Loucy (cell line): ENCODE measurements around the gene ABCA10.

Experiments
- H2AFZ ChIP-seq: fragments of 200-600 bp; sonication (generic); 2 replicates; pipeline ENCODE4 v1.6.0; 2016; ENCODE audit warnings: antibody characterized with exemption, mild to moderate bottlenecking, low read length, moderate library complexity
- H3F3A ChIP-seq: fragments of 200-600 bp; 2 replicates; pipeline ENCODE4 v1.6.0; 2016; ENCODE audit warnings: antibody characterized with exemption, low read depth, mild to moderate bottlenecking
- H3K27me3 ChIP-seq: fragments of 200-600 bp; sonication (generic); 2 replicates; pipeline ENCODE4 v1.6.1; 2014; ENCODE audit warnings: low read length, mild to moderate bottlenecking; ENCODE audit not compliant: insufficient read depth, poor library complexity, severe bottlenecking
- H3K36me3 ChIP-seq: fragments of 200-600 bp; sonication (generic); 2 replicates; pipeline ENCODE4 v1.6.1; 2016; ENCODE audit warnings: low read length; ENCODE audit not compliant: insufficient read depth
- H3K4me1 ChIP-seq: fragments of 200-600 bp; sonication (generic); 2 replicates; pipeline ENCODE4 v1.5.1; 2014; ENCODE audit warnings: low read length, mild to moderate bottlenecking; ENCODE audit not compliant: insufficient read depth, poor library complexity, severe bottlenecking
- H3K4me2 ChIP-seq: fragments of 200-600 bp; sonication (generic); 2 replicates; pipeline ENCODE4 v1.6.0; 2014; ENCODE audit warnings: antibody characterized with exemption, low read length, low read depth, mild to moderate bottlenecking; ENCODE audit not compliant: poor library complexity, severe bottlenecking
- H3K4me3 ChIP-seq: fragments of 200-600 bp; sonication (generic); 2 replicates; pipeline ENCODE4 v1.5.1; 2014; ENCODE audit warnings: low read length, mild to moderate bottlenecking, mixed read lengths; ENCODE audit not compliant: poor library complexity, severe bottlenecking
- H3K79me2 ChIP-seq: fragments of 200-600 bp; sonication (generic); 2 replicates; pipeline ENCODE4 v1.6.1; 2014; ENCODE audit warnings: low read length; ENCODE audit not compliant: insufficient read depth
- H3K9ac ChIP-seq: fragments of 200-600 bp; sonication (generic); 2 replicates; pipeline ENCODE4 v1.6.0; 2014; ENCODE audit warnings: mild to moderate bottlenecking, low read depth, low read length, moderate library complexity; ENCODE audit not compliant: poor library complexity, severe bottlenecking
- H3K9me2 ChIP-seq: fragments of 200-600 bp; sonication (generic); replicated peaks from 2 replicates; pipeline ENCODE4 v1.6.1; 2016; ENCODE audit warnings: low read depth, low read length, mixed read lengths
- H3K9me3 ChIP-seq: fragments of 200-600 bp; sonication (generic); 2 replicates; pipeline ENCODE4 v1.6.1; 2014; ENCODE audit warnings: mild to moderate bottlenecking, antibody characterized with exemption, low read length, low read depth; ENCODE audit not compliant: insufficient read depth
- H4K20me1 ChIP-seq: fragments of 200-600 bp; sonication (generic); 2 replicates; pipeline ENCODE4 v1.6.0; 2014; ENCODE audit warnings: antibody characterized with exemption, low read length, mild to moderate bottlenecking; ENCODE audit not compliant: insufficient read depth, poor library complexity, severe bottlenecking
- EZH2phosphoT487 ChIP-seq: fragments of 200-600 bp; IDR thresholded peaks from 2 replicates; pipeline ENCODE4 v1.6.1; 2018; ENCODE audit warnings: antibody characterized with exemption, mild to moderate bottlenecking, moderate library complexity, borderline replicate concordance
- TF ChIP-seq, protein P1 (sequence below): fragments of 200-600 bp; sonication (generic); conservative IDR thresholded peaks from 2 replicates; pipeline ENCODE4 v1.5.1; 2014; ENCODE audit warnings: mild to moderate bottlenecking, antibody characterized with exemption, low read length

Gene ABCA10

DNA sequence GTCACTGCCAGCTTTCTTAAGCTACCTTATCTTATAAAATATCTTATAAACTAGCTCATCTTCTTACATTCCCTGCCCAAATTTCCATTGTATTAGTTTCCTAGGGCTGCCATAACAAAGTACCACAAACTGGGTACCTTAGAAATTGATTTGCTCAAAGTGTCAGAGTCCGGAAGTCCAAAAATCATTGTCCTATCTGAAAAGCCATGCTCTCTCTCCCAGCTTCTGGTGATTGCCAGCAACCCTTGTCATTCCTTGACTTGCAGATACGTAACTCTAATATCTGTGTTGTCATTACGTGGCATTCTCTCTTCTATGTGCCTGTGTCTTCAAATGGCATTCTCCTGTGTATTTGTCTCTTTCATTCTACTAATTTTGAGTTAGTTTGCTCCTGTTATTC lies 2.3 kb upstream of the ABCA10 start:
- no peaks in the 10 kb centered on the region for H3K9me2 ChIP-seq
- H3K36me3 ChIP-seq, result no peaks in the 10 kb centered on the region
- no peaks in the 10 kb centered on the region for H3K4me1 ChIP-seq
- H3K79me2 ChIP-seq, result no peaks in the 10 kb centered on the region
- no peak for TF ChIP-seq EZH2phosphoT487
- TF ChIP-seq, protein P1, sequence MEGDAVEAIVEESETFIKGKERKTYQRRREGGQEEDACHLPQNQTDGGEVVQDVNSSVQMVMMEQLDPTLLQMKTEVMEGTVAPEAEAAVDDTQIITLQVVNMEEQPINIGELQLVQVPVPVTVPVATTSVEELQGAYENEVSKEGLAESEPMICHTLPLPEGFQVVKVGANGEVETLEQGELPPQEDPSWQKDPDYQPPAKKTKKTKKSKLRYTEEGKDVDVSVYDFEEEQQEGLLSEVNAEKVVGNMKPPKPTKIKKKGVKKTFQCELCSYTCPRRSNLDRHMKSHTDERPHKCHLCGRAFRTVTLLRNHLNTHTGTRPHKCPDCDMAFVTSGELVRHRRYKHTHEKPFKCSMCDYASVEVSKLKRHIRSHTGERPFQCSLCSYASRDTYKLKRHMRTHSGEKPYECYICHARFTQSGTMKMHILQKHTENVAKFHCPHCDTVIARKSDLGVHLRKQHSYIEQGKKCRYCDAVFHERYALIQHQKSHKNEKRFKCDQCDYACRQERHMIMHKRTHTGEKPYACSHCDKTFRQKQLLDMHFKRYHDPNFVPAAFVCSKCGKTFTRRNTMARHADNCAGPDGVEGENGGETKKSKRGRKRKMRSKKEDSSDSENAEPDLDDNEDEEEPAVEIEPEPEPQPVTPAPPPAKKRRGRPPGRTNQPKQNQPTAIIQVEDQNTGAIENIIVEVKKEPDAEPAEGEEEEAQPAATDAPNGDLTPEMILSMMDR, result no peak
- H3K4me2 ChIP-seq, result no peak overlapping the region
- no peak overlapping the region for H3K9ac ChIP-seq
- no peaks in the 10 kb centered on the region for H4K20me1 ChIP-seq
- H3F3A ChIP-seq, result no peaks in the 10 kb centered on the region
- no peak overlapping the region for H2AFZ ChIP-seq
- H3K9me3 ChIP-seq, result no peaks in the 10 kb centered on the region
- H3K27me3 ChIP-seq, result no peaks in the 10 kb centered on the region
- H3K4me3 ChIP-seq, result no peak overlapping the region

DNA sequence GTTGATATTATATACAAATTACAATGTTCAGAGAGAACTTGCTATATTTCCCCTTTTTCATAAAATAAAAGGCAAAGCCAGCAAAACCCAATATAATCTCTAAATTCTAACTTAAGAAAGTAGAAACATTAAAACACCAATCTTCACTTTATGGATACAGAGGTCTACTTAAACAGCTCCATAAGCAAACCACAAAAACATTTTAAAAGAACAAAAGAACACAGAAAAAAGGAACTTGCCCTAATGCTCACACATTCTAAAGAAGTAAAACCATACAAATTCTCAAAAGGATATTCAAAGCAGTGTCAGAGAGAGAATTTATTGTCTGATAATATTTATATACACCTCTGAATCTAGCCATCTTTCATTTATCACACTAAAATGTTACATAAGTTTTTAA lies 606 bp downstream of the ABCA10 start:
- Histone ChIP-seq H3K4me1 (no peaks in the 10 kb centered on the region), H3K4me3 (no peak overlapping the region), H3K36me3 (no peaks in the 10 kb centered on the region), H3K27me3 (no peaks in the 10 kb centered on the region), H3K79me2 (no peaks in the 10 kb centered on the region), H4K20me1 (no peaks in the 10 kb centered on the region), H3K9ac (no peak overlapping the region), H3F3A (no peaks in the 10 kb centered on the region), H3K4me2 (no peak overlapping the region), H3K9me2 (no peaks in the 10 kb centered on the region), H2AFZ (no peak overlapping the region), H3K9me3 (no peaks in the 10 kb centered on the region)
- no peak for TF ChIP-seq EZH2phosphoT487

DNA sequence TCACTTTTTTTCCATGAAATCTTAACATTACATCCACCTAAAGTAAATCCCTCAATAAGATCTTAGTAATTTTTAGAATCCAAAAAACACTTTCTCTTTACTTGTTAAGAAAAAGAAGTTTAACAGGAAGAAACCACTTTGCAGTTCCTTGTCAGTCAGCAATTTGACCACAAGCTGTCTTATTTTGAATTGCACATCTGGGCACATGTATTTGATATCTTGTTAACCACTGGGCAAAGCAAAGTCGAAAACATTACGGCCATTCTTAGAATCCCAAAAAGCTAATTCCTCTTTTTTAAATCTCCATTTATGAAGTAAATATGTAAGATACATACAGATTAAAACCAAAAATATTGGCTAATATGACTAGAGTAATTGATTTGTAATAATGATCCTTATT lies 1.1 kb downstream of the ABCA10 start:
- Histone ChIP-seq H4K20me1 (no peaks in the 10 kb centered on the region), H3K79me2 (no peaks in the 10 kb centered on the region), H3K9me3 (no peaks in the 10 kb centered on the region), H3K4me1 (no peaks in the 10 kb centered on the region), H3K27me3 (no peaks in the 10 kb centered on the region), H2AFZ (no peak overlapping the region), H3K4me2 (no peak overlapping the region), H3K36me3 (no peaks in the 10 kb centered on the region), H3K4me3 (no peak overlapping the region), H3F3A (no peaks in the 10 kb centered on the region), H3K9me2 (no peaks in the 10 kb centered on the region), H3K9ac (no peak overlapping the region)
- TF ChIP-seq, protein P1, result no peak
- no peak for TF ChIP-seq EZH2phosphoT487

DNA sequence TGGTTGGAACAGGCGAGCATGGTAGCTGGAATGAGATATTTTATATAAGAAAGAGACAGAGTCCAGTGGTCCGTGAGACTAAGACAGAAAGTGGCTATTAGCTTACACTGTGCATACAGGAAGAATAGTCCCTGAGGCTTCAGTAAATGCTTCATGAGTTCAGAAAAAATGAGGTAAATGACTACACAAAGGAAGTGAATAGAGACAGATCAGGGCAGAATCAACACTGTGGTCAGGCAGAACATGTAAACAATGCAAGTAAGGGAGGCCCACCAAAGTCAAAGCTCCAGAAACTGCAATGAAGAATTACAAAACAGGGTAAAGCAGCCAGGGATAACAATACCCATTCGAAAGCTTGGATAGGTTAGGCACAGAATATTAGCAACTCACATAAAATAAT lies 4.8 kb downstream of the ABCA10 start:
- H3K4me2 ChIP-seq, result no peak overlapping the region
- no peak overlapping the region for H2AFZ ChIP-seq
- no peaks in the 10 kb centered on the region for H3K9me2 ChIP-seq

More for the DNA sequence above, 4.8 kb downstream of the ABCA10 start:
- H3K36me3 ChIP-seq, result no peaks in the 10 kb centered on the region
- H3K4me3 ChIP-seq, result no peak overlapping the region
- H4K20me1 ChIP-seq, result no peaks in the 10 kb centered on the region
- TF ChIP-seq, protein P1, result no peak
- TF ChIP-seq EZH2phosphoT487, result no peak
- no peak overlapping the region for H3K9ac ChIP-seq
- H3K4me1 ChIP-seq, result no peaks in the 10 kb centered on the region
- no peaks in the 10 kb centered on the region for H3F3A ChIP-seq
- no peaks in the 10 kb centered on the region for H3K9me3 ChIP-seq
- no peaks in the 10 kb centered on the region for H3K79me2 ChIP-seq
- no peaks in the 10 kb centered on the region for H3K27me3 ChIP-seq
